ENCODE measurements around the gene C1QC.
A peak's percentile ranks its signal among the peaks of the same experiment; 100 is the strongest.
"Not testable (repeated sequence)": the region's sequence is repeated elsewhere in the genome, so short reads cannot be mapped to it uniquely, and the experiment has no call there.

Gene C1QC

GRCh38 chr1:22673486-22674409 lies 30.3 kb downstream of the C1QC start:
- H3K4me3 ChIP-seq (ENCODE audit: low read depth, low read length) = no peak overlapping the region
- peak; percentile 15 for DNase-seq (ENCODE audit: low read depth)

DNA sequence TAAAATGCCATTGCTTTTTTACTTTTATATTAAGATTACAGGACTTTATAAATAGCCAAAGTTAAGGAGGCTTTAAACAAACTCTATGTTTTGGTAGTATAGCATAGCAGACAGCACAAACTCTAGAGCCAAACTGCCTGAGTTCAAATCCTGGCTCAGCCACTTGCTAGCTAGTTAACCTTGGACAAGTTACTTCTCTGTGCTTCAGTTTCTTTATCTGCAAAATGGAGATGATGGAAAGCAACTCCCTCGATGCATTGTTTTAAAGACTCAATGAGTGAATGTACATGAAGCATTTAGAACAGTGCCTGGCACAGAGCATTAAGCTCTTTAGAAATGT lies 30.9 kb downstream of the C1QC start:
- no peak for DNase-seq (ENCODE audit: low read depth)
- no peak overlapping the region for H3K4me3 ChIP-seq (ENCODE audit: low read depth, low read length)

- not testable (repeated sequence) for DNase-seq (ENCODE audit: low read depth); H3K4me3 ChIP-seq (ENCODE audit: low read depth, low read length)
These were observed 32.7 kb downstream of the C1QC start for GRCh38 chr1:22676151-22676550.

GRCh38 chr1:22676916-22677583 lies 33.6 kb downstream of the C1QC start:
- no peak for DNase-seq (ENCODE audit: low read depth)
- no peak overlapping the region for H3K4me3 ChIP-seq (ENCODE audit: low read depth, low read length)

GRCh38 chr1:22677931-22678896 lies 34.8 kb downstream of the C1QC start:
- H3K4me3 ChIP-seq (ENCODE audit: low read depth, low read length) = no peak overlapping the region
- no peak for DNase-seq (ENCODE audit: low read depth)

DNA sequence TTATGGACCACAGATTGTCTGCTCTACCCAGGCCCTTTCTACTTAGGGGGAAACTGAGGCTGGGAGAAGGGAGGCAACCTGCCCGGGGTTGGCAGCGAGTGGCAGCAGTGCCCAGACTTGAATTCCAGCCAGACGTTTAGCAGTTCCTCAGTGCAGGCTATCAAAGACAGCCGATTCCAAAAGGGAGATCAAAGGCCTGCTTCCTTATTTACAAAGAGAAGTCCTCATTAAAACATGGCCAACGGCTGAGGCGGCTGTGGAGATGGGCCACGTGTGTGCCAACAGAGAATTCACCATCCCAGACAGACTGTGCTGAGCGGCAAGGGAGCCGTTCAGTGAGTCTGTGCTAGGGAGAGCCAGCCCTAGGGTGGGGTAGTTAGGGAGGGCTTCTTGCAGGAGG lies 37.3 kb downstream of the C1QC start:
- no peak for DNase-seq (ENCODE audit: low read depth)

GRCh38 chr1:22681556-22682276 lies 38.3 kb downstream of the C1QC start:
- no peak for DNase-seq (ENCODE audit: low read depth)

More for the DNA sequence above, 37.3 kb downstream of the C1QC start:
- no peak overlapping the region for H3K4me3 ChIP-seq (ENCODE audit: low read depth, low read length)

GRCh38 chr1:22683547-22683946 lies 40.1 kb downstream of the C1QC start:
- no peak for DNase-seq (ENCODE audit: low read depth)
- H3K4me3 ChIP-seq (ENCODE audit: low read depth, low read length) = no peak overlapping the region

More at GRCh38 chr1:22681556-22682276, 38.3 kb downstream of the C1QC start:
- H3K4me3 ChIP-seq (ENCODE audit: low read depth, low read length) = no peak overlapping the region

DNA sequence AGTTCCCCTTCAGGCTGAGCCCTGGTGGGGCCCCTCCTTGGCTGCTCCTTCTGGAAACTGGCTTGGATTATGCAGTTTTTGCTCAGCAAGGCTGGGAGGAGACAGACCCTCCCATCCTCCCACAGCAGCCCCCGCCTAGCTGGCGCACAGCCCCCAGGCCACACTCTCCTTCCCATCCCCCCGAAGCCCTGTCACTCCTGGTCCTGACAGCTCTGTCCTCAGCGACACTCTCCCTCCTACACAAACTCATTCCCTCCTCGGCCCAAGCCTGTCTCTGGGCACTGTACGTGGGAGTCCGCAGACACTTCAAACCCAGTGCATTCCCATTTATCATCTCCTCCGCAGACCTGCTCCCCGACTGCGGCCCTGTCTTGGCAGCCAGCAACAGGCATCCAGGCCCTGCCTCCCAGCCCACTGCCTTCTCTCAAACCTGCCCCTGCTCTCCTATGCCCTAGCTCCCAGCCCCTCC lies 42.2 kb downstream of the C1QC start:
- H3K4me3 ChIP-seq (ENCODE audit: low read depth, low read length) = no peak overlapping the region
- DNase-seq (ENCODE audit: low read depth) = no peak

DNA sequence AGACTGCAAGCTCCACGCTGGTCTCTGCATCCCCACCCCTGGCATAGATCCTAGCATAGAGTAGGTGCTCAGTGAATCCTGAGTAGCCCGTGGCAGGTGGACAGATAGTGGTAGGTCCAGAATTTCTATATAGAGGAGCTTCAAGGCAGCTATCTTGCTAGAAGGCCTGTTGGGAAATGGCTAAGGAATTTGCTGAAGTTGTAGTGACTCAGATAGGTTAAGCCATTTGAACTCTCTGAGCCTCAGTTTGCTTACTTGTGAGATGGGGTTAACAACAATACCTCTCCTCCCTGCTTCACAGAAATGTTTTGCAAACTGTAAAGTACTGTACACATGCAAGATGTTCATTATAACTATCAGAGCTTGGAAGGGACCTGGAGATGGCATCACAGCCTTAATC lies 43.8 kb downstream of the C1QC start:
- no peak overlapping the region for H3K4me3 ChIP-seq (ENCODE audit: low read depth, low read length)
- no peak for DNase-seq (ENCODE audit: low read depth)

DNA sequence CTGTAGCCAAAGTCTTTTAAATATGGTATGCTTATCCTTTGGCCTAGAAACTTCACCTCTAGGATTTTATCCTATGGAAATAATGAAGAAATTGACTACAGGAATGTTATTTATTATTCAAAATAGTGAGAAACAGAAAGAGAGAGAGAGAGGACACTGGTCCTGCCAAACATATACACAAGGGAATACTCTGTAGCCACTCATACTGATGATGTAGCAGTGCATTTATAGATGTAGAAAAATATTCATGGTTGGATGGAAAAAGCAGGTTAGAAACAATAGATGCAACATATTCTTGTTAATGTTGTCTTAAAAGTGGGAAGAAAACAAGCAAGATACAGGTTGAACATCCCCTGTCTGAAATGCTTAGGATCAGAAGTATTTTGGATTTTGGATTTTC lies 45.0 kb downstream of the C1QC start:
- H3K4me3 ChIP-seq (ENCODE audit: low read depth, low read length) = no peak overlapping the region
- DNase-seq (ENCODE audit: low read depth) = no peak

DNA sequence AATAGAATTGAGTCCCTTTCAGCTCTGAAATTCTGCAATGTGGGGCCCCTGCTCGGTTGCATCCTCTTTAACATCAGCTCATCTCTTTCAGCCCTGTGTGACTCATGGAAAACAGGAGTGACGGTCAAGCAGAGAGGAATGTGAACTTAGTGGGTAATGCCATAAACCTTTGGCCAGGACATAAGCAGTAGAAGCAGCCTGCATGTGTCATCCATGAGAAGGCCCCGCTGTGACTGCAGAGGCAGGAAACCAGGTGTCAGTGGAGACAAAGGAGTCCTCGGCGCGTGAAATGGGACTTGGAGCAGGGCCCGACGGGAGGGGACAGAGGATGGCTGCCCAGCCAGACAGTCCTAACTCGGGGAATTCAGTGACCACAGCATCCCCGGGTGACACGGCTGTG lies 46.1 kb downstream of the C1QC start:
- no peak overlapping the region for H3K4me3 ChIP-seq (ENCODE audit: low read depth, low read length)
- DNase-seq (ENCODE audit: low read depth) = peak; percentile 78

DNA sequence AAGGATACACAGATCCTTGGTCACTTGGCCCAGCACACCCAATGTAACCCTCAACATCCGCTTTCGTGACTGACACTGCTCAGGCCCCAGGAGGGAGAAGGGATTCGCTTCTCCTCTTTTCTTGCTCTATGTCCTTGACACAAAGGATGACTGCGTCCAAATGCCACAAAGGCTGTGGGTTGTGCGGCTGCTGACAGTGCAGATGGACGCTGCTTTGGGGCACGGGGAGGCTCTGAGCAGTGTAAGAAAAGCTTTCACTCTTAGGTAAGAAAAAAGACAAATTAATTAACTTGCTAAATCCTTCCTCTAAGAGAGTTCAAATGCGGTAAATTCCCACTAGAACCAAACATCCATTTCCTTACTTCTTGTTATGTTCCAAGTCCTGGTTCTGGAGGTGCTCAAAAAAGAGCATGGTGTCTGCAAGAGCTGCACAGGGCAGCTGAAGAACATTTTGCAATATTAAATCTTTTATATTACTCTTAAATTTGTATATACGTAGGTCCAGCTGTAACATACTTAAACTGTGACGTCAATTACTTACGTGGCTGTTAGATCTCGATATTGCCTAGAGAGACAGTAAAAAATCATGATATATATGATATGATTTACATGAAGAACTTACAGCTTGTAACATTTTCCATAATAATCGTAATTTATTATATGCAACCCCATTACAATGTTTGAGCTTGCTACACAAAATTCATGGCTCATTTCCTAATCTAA lies 47.8 kb downstream of the C1QC start:
- no peak for DNase-seq (ENCODE audit: low read depth)
- no peak overlapping the region for H3K4me3 ChIP-seq (ENCODE audit: low read depth, low read length)

- no peak overlapping the region for H3K4me3 ChIP-seq (ENCODE audit: low read depth, low read length)
- no peak for DNase-seq (ENCODE audit: low read depth)
These were observed 50.7 kb downstream of the C1QC start for GRCh38 chr1:22694172-22694571.

GRCh38 chr1:22696610-22697009 lies 53.2 kb downstream of the C1QC start:
- DNase-seq (ENCODE audit: low read depth) = no peak
- no peak overlapping the region for H3K4me3 ChIP-seq (ENCODE audit: low read depth, low read length)

Data from skeletal muscle cell (primary cell).